Nucleus accumbens (tissue), 56 donors: Measurements from ENCODE around the gene CRELD1.
"Not testable (repeated sequence)": the region's sequence is repeated elsewhere in the genome, so short reads cannot be mapped to it uniquely, and the experiment has no call there.

Experiments used
- DNase-seq, 56 donors: peaks; one replicate each; lab custom pipeline; 2025; lab: John Stamatoyannopoulos, UW

Gene CRELD1

GRCh38 chr3:9933561-9934234 is at the start of gene CRELD1:
Gene CRELD1, plus strand, starts transcription at chr3:9933834. Its CDS starts 605 bp downstream, at chr3:9934439.
- peak; percentile 57 to 99 (median 95) for DNase-seq

- DNase-seq, result no peak
These were observed 49.0 kb upstream of the CRELD1 start for GRCh38 chr3:9884555-9885165.

- no peak for DNase-seq
These were observed 47.3 kb upstream of the CRELD1 start for GRCh38 chr3:9886328-9886727.

GRCh38 chr3:9887480-9887879 is 46.2 kb upstream of the CRELD1 start:
- no peak for DNase-seq

- DNase-seq, result no peak
These were observed 45.1 kb upstream of the CRELD1 start for GRCh38 chr3:9888540-9888939.

- DNase-seq, result no peak
These were observed 44.2 kb upstream of the CRELD1 start for GRCh38 chr3:9889405-9889804.

GRCh38 chr3:9890249-9891071 is 43.2 kb upstream of the CRELD1 start, which contains the start of gene JAGN1:
Gene JAGN1, plus strand, starts transcription at chr3:9890610. Its CDS starts 113 bp downstream, at chr3:9890723.
- DNase-seq, result peak in 55 of 56 donors; percentile 18 to 95 (median 87)

GRCh38 chr3:9891072-9891622 is 42.5 kb upstream of the CRELD1 start:
- DNase-seq, result no peak

GRCh38 chr3:9893739-9894138 is 39.9 kb upstream of the CRELD1 start:
- DNase-seq, result no peak

- DNase-seq, result not testable (repeated sequence)
These were observed 37.9 kb upstream of the CRELD1 start for GRCh38 chr3:9895715-9896114.

GRCh38 chr3:9896755-9897407 is 36.8 kb upstream of the CRELD1 start:
- not testable (repeated sequence) for DNase-seq

- no peak for DNase-seq
These were observed 35.9 kb upstream of the CRELD1 start for GRCh38 chr3:9897408-9898372.

- DNase-seq, result no peak
These were observed 35.0 kb upstream of the CRELD1 start for GRCh38 chr3:9898467-9899241.

- DNase-seq, result no peak
These were observed 34.3 kb upstream of the CRELD1 start for GRCh38 chr3:9899289-9899791.

GRCh38 chr3:9900965-9901415 is 32.6 kb upstream of the CRELD1 start:
- not testable (repeated sequence) for DNase-seq

- no peak for DNase-seq
These were observed 31.7 kb upstream of the CRELD1 start for GRCh38 chr3:9901967-9902366.

- peak in 18 of 56 donors; percentile 4 to 55 (median 26) for DNase-seq
These were observed 31.0 kb upstream of the CRELD1 start, which contains the start of gene IL17RE for GRCh38 chr3:9902372-9903237. Gene IL17RE, plus strand, starts transcription at chr3:9902848. Its CDS starts 85 bp downstream, at chr3:9902933.
